ENCODE data around the gene FKBP1A. TPM values are rescaled to one million over a fixed set of nuclear protein-coding genes. Genes with fewer than 3 reads are reported as not detected.

The FKBP1A gene
- polyA plus RNA-seq, 1 of the 3 experiments (the other 2 are of a cell fraction) = 362 TPM

- peaks cover 4 to 19% of the 10 kb centered on the region in 2 experiments; a peak in 3 of 4 replicates for H3K4me1 ChIP-seq (ENCODE audit: control insufficient read depth in 1 of 2, insufficient read depth in 2 of 2, low read depth in 1 of 2, low read length in 1 of 2)
- H3K4me2 ChIP-seq = no peak overlapping the region
- no peak overlapping the region for H3K9ac ChIP-seq
- CTCF ChIA-PET = interaction anchor here (1.0 to 1.9 kb wide), 2 partner anchors 13 to 43 kb away, joined by 3 to 9 read pairs; partner anchors contain the start of gene NSFL1C
- no peak for DNase-seq
- H2AFZ ChIP-seq (ENCODE audit: low read depth) = no peak overlapping the region
- no peaks in the 10 kb centered on the region for H3K36me3 ChIP-seq (replicated peaks in 1 of 2; ENCODE audit: control insufficient read depth in 1 of 2, insufficient read depth in 2 of 2, low read length in 1 of 2)
- TF ChIP-seq YY1 (IDR thresholded peaks at IDR 0.05; ENCODE audit: low read depth) (no peak), FOXJ3 (CRISPR knock-in tag; IDR thresholded peaks at IDR 0.05) (no peak), MXI1 (IDR thresholded peaks at IDR 0.05; ENCODE audit: low read depth, low read length) (no peak), NRF1 (IDR thresholded peaks at IDR 0.05; ENCODE audit: low read depth, low read length) (no peak), REST (IDR thresholded peaks at IDR 0.05; ENCODE audit: low read depth, low read length) (no peak), MAX (IDR thresholded peaks at IDR 0.05; ENCODE audit: low read depth) (no peak), FOXM1 (IDR thresholded peaks at IDR 0.05; ENCODE audit: low read depth) (no peak), IRF3 (IDR thresholded peaks at IDR 0.05; ENCODE audit: low read depth, low read length) (no peak), TEAD4 (IDR thresholded peaks at IDR 0.05; ENCODE audit: borderline replicate concordance, insufficient read depth) (no peak), TCF12 (IDR thresholded peaks at IDR 0.05) (no peak)
- no peaks in the 10 kb centered on the region for H3K27me3 ChIP-seq (ENCODE audit: insufficient read depth)
- no peaks in the 10 kb centered on the region for H3F3A ChIP-seq (replicated peaks; ENCODE audit: insufficient read depth)
- no peak overlapping the region for H3K4me3 ChIP-seq (ENCODE audit: low read depth in 2 of 2, low read length in 1 of 2)
- H4K20me1 ChIP-seq (ENCODE audit: insufficient read depth) = no peaks in the 10 kb centered on the region
- H3K27ac ChIP-seq (ENCODE audit: low read depth in 2 of 2, low read length in 1 of 2) = no peak overlapping the region
- H3K9me3 ChIP-seq = no peaks in the 10 kb centered on the region
- H3K79me2 ChIP-seq (ENCODE audit: insufficient read depth) = no peaks in the 10 kb centered on the region
- POLR2A ChIA-PET = no interaction called here
- H3K9me2 ChIP-seq = no peaks in the 10 kb centered on the region
- 64% methylated on average over 5 of the region's 7 CpGs for WGBS (ENCODE audit: low lambda C conversion rate)
Measured at GRCh38 chr20:1423625-1424106, 30.8 kb upstream of the FKBP1A start.

GRCh38 chr20:1423206-1423605, 30.4 kb upstream of the FKBP1A start:
- peaks cover 4 to 19% of the 10 kb centered on the region in 2 experiments; a peak in 3 of 4 replicates for H3K4me1 ChIP-seq (ENCODE audit: control insufficient read depth in 1 of 2, insufficient read depth in 2 of 2, low read depth in 1 of 2, low read length in 1 of 2)
- no peaks in the 10 kb centered on the region for H3K27me3 ChIP-seq (ENCODE audit: insufficient read depth)
- H3K9me3 ChIP-seq = no peaks in the 10 kb centered on the region
- H4K20me1 ChIP-seq (ENCODE audit: insufficient read depth) = no peaks in the 10 kb centered on the region
- CTCF ChIA-PET = interaction anchor here (1.0 kb wide), 1 partner anchor 43 kb away, joined by 3 read pairs; the partner anchor contains the start of gene NSFL1C
- no peak overlapping the region for H3K9ac ChIP-seq
- POLR2A ChIA-PET = no interaction called here
- H3K79me2 ChIP-seq (ENCODE audit: insufficient read depth) = no peaks in the 10 kb centered on the region
- no peaks in the 10 kb centered on the region for H3F3A ChIP-seq (replicated peaks; ENCODE audit: insufficient read depth)
- no peak overlapping the region for H2AFZ ChIP-seq (ENCODE audit: low read depth)
- no peak overlapping the region for H3K4me3 ChIP-seq (ENCODE audit: low read depth in 2 of 2, low read length in 1 of 2)
- H3K36me3 ChIP-seq (replicated peaks in 1 of 2; ENCODE audit: control insufficient read depth in 1 of 2, insufficient read depth in 2 of 2, low read length in 1 of 2) = no peaks in the 10 kb centered on the region
- H3K4me2 ChIP-seq = no peak overlapping the region
- DNase-seq = no peak
- no peak overlapping the region for H3K27ac ChIP-seq (ENCODE audit: low read depth in 2 of 2, low read length in 1 of 2)
- TF ChIP-seq FOXM1 (IDR thresholded peaks at IDR 0.05; ENCODE audit: low read depth) = no peak
- TF ChIP-seq SIN3A (IDR thresholded peaks at IDR 0.05; ENCODE audit: borderline replicate concordance, low read depth, low read length) = no peak
- TF ChIP-seq USF1 (IDR thresholded peaks at IDR 0.05; ENCODE audit: borderline replicate concordance, low read depth) = no peak
- no peak for TF ChIP-seq CHD2 (IDR thresholded peaks at IDR 0.05; ENCODE audit: low read length, partially characterized antibody)
- no peak for TF ChIP-seq CTCF (IDR thresholded peaks at IDR 0.05)
- TF ChIP-seq RXRA (IDR thresholded peaks at IDR 0.05; ENCODE audit: borderline replicate concordance, low read depth) = no peak
- no peak for TF ChIP-seq FOSL2 (IDR thresholded peaks at IDR 0.05; ENCODE audit: borderline replicate concordance, low read depth)
- TF ChIP-seq USF2 (IDR thresholded peaks at IDR 0.05; ENCODE audit: borderline replicate concordance, low read depth, low read length) = no peak
- TF ChIP-seq TAF1 (IDR thresholded peaks at IDR 0.05; ENCODE audit: borderline replicate concordance, low read depth, low read length) = no peak
- H3K9me2 ChIP-seq = no peaks in the 10 kb centered on the region
- WGBS (ENCODE audit: low lambda C conversion rate) = 69% methylated on average over 6 of the region's 6 CpGs

All from SK-N-SH (cell line).